Testis (tissue), 2 donors: ENCODE data around the gene VRK1.

ENCODE experiments used
- POLR2A ChIP-seq: fragments of 450-650 bp; IDR thresholded peaks from one replicate; pipeline ENCODE4 v1.6.1; 2017; ENCODE audit warnings: antibody characterized with exemption, mild to moderate bottlenecking, moderate library complexity
- TF ChIP-seq, protein P1 (sequence below), 3 experiments: fragments of 450-650 bp in 2 of 3; fragments of 200-600 bp in 1 of 3; sonication (generic) in 1 of 3; IDR thresholded peaks; one replicate each; pipeline ENCODE4 v1.5.1; 2016 to 2019; ENCODE audit warnings: antibody characterized with exemption in 3 of 3, mild to moderate bottlenecking in 2 of 3, moderate library complexity in 1 of 3

GRCh38 chr14:96796851-96797581 lies at the start of gene VRK1:
- TF ChIP-seq, protein P1, sequence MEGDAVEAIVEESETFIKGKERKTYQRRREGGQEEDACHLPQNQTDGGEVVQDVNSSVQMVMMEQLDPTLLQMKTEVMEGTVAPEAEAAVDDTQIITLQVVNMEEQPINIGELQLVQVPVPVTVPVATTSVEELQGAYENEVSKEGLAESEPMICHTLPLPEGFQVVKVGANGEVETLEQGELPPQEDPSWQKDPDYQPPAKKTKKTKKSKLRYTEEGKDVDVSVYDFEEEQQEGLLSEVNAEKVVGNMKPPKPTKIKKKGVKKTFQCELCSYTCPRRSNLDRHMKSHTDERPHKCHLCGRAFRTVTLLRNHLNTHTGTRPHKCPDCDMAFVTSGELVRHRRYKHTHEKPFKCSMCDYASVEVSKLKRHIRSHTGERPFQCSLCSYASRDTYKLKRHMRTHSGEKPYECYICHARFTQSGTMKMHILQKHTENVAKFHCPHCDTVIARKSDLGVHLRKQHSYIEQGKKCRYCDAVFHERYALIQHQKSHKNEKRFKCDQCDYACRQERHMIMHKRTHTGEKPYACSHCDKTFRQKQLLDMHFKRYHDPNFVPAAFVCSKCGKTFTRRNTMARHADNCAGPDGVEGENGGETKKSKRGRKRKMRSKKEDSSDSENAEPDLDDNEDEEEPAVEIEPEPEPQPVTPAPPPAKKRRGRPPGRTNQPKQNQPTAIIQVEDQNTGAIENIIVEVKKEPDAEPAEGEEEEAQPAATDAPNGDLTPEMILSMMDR (IDR thresholded peaks at IDR 0.05), result no peak
- TF ChIP-seq POLR2A, result no peak
